ENCODE results near the gene ERF. TPM values are rescaled to one million over a fixed set of nuclear protein-coding genes. Genes with fewer than 3 reads are reported as not detected.
A peak's percentile ranks its signal among the peaks of the same experiment; 100 is the strongest.

ERF gene
- total RNA-seq, 1 experiment from 2014 or later = 100 TPM

- DNase-seq = no peak
- intact Hi-C loops (cut with micrococcal nuclease; ENCODE audit: unreplicated experiment) = no loop called here
- H3K27me3 Mint-ChIP-seq (ENCODE audit: unreplicated experiment) = no peaks in the 10 kb centered on the region
- H3K9me3 Mint-ChIP-seq (ENCODE audit: low read depth, unreplicated experiment) = no peaks in the 10 kb centered on the region
- H3K36me3 Mint-ChIP-seq (ENCODE audit: insufficient read depth, unreplicated experiment) = peaks cover 49% of the 10 kb centered on the region
- H3K27ac Mint-ChIP-seq (ENCODE audit: unreplicated experiment) = no peak overlapping the region
- H3K4me3 Mint-ChIP-seq (ENCODE audit: low read depth, unreplicated experiment) = no peak overlapping the region
- H3K4me1 Mint-ChIP-seq (ENCODE audit: low read depth, unreplicated experiment) = peaks cover 2% of the 10 kb centered on the region
- CTCF ChIA-PET = no interaction called here
- no TSS peak for BruUV-seq (replicated peaks)
- no peak for TF ChIP-seq CTCF (IDR thresholded peaks at IDR 0.05; ENCODE audit: unreplicated experiment)
Observed at GRCh38 chr19:42297039-42297438, 42.1 kb upstream of the ERF start.

GRCh38 chr19:42295831-42296525, 41.0 kb upstream of the ERF start:
- H3K9me3 Mint-ChIP-seq (ENCODE audit: low read depth, unreplicated experiment) = no peaks in the 10 kb centered on the region
- H3K4me1 Mint-ChIP-seq (ENCODE audit: low read depth, unreplicated experiment) = peaks cover 11% of the 10 kb centered on the region
- CTCF ChIA-PET = no interaction called here
- no peak overlapping the region for H3K27ac Mint-ChIP-seq (ENCODE audit: unreplicated experiment)
- peak; percentile 99 for TF ChIP-seq CTCF (IDR thresholded peaks at IDR 0.05; ENCODE audit: unreplicated experiment)
- no peak overlapping the region for H3K4me3 Mint-ChIP-seq (ENCODE audit: low read depth, unreplicated experiment)
- no TSS peak for BruUV-seq (replicated peaks)
- H3K36me3 Mint-ChIP-seq (ENCODE audit: insufficient read depth, unreplicated experiment) = peaks cover 52% of the 10 kb centered on the region
- H3K27me3 Mint-ChIP-seq (ENCODE audit: unreplicated experiment) = no peaks in the 10 kb centered on the region
- peak; percentile 97 for DNase-seq
- intact Hi-C loops (cut with micrococcal nuclease; ENCODE audit: unreplicated experiment) = no loop called here

GRCh38 chr19:42295342-42295741, 40.4 kb upstream of the ERF start:
- no peak for TF ChIP-seq CTCF (IDR thresholded peaks at IDR 0.05; ENCODE audit: unreplicated experiment)
- no peaks in the 10 kb centered on the region for H3K27me3 Mint-ChIP-seq (ENCODE audit: unreplicated experiment)
- DNase-seq = no peak
- CTCF ChIA-PET = interaction anchor here (0.5 to 1.2 kb wide), 3 partner anchors 23 to 52 kb away, joined by 3 to 4 read pairs (median 3); no protein-coding TSS in a partner anchor
- BruUV-seq (replicated peaks) = TSS peak; percentile 24
- peaks cover 11% of the 10 kb centered on the region for H3K4me1 Mint-ChIP-seq (ENCODE audit: low read depth, unreplicated experiment)
- H3K4me3 Mint-ChIP-seq (ENCODE audit: low read depth, unreplicated experiment) = no peak overlapping the region
- no peak overlapping the region for H3K27ac Mint-ChIP-seq (ENCODE audit: unreplicated experiment)
- no peaks in the 10 kb centered on the region for H3K9me3 Mint-ChIP-seq (ENCODE audit: low read depth, unreplicated experiment)
- H3K36me3 Mint-ChIP-seq (ENCODE audit: insufficient read depth, unreplicated experiment) = peaks cover 55% of the 10 kb centered on the region
- intact Hi-C loops (cut with micrococcal nuclease; ENCODE audit: unreplicated experiment) = no loop called here

GRCh38 chr19:42294471-42295137, 39.7 kb upstream of the ERF start:
- intact Hi-C loops (cut with micrococcal nuclease; ENCODE audit: unreplicated experiment) = no loop called here
- Mint-ChIP-seq H3K27me3 (ENCODE audit: unreplicated experiment) (no peaks in the 10 kb centered on the region), H3K36me3 (ENCODE audit: insufficient read depth, unreplicated experiment) (peaks cover 56% of the 10 kb centered on the region), H3K4me3 (ENCODE audit: low read depth, unreplicated experiment) (no peak overlapping the region), H3K4me1 (ENCODE audit: low read depth, unreplicated experiment) (peaks cover 11% of the 10 kb centered on the region), H3K9me3 (ENCODE audit: low read depth, unreplicated experiment) (no peaks in the 10 kb centered on the region), H3K27ac (ENCODE audit: unreplicated experiment) (no peak overlapping the region)
- no peak for DNase-seq
- CTCF ChIA-PET = interaction anchor here (0.5 to 1.2 kb wide), 4 partner anchors 22 to 90 kb away, joined by 3 to 4 read pairs (median 4); no protein-coding TSS in a partner anchor
- no TSS peak for BruUV-seq (replicated peaks)
- TF ChIP-seq CTCF (IDR thresholded peaks at IDR 0.05; ENCODE audit: unreplicated experiment) = no peak
